BLaER1 treated with 17β-estradiol and CSF1 and Interleukin-3, amounts not matched to agents 10 nM and 100 nM (cell line): ENCODE data around the gene EMILIN2.
"Not testable (repeated sequence)": the region's sequence is repeated elsewhere in the genome, so short reads cannot be mapped to it uniquely, and the experiment has no call there.

Experiments used
- H3K27ac ChIP-seq, 11 experiments: shearing (Covaris generic); formaldehyde crosslinking; 2 replicates each; pipeline ENCODE4 v1.8.1; 2022
- H3K27me3 ChIP-seq, 11 experiments: shearing (Covaris generic); formaldehyde crosslinking; 2 replicates each; pipeline ENCODE4 v1.8.1; 2022
- H3K36me3 ChIP-seq, 11 experiments: shearing (Covaris generic); formaldehyde crosslinking; 2 replicates each; pipeline ENCODE4 v1.8.1; 2022
- H3K4me1 ChIP-seq, 10 experiments: shearing (Covaris generic); formaldehyde crosslinking; 2 replicates each; pipeline ENCODE4 v1.8.1; 2022
- H3K4me2 ChIP-seq, 11 experiments: shearing (Covaris generic); formaldehyde crosslinking; 2 replicates each; pipeline ENCODE4 v1.8.1; 2022
- H3K4me3 ChIP-seq, 10 experiments: shearing (Covaris generic); formaldehyde crosslinking; 2 replicates each; pipeline ENCODE4 v1.8.1; 2022
- H3K9ac ChIP-seq, 11 experiments: shearing (Covaris generic); formaldehyde crosslinking; 2 replicates each; pipeline ENCODE4 v1.8.1; 2022
- H3K9me3 ChIP-seq, 11 experiments: shearing (Covaris generic); formaldehyde crosslinking; replicated peaks in 1 of 11; 2 replicates each; pipeline ENCODE4 v1.8.1; 2022
- H4K20me1 ChIP-seq, 11 experiments: shearing (Covaris generic); formaldehyde crosslinking; 2 replicates each; pipeline ENCODE4 v1.8.1; 2022
- Cebpa-rat ChIP-seq, 11 experiments: shearing (Covaris generic); IDR thresholded peaks; 2 replicates each; pipeline ENCODE4 v1.8.1; 2022

EMILIN2 gene

DNA sequence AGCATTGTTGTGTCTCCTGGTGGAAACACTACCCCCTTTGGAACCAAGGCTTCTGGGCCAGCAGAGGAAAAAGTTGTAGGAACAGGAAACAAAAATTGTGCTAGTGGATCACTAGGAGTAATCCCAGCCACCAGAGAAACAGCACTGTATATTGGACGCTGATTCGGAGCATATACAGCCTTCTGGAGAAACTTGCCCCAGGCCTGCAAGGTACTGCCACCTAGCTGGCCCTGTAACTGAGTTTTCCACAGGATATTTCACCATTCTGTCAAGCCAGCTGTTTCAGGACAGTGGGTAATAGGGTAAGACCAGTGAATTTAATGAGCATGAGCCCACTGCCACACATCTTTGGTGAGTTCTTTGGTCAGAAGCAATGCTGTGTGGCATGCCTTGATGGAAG is 25.1 kb upstream of the EMILIN2 start:
- H3K36me3 ChIP-seq, result no peaks in the 10 kb centered on the region
- no peak overlapping the region for H3K27ac ChIP-seq
- H3K4me2 ChIP-seq, result no peak overlapping the region
- no peaks in the 10 kb centered on the region for H3K27me3 ChIP-seq
- no peak overlapping the region for H3K4me3 ChIP-seq
- peaks cover 0 to 14% (median 9%) of the 10 kb centered on the region in 11 experiments; a peak in 11 of 22 replicates for H3K9me3 ChIP-seq
- no peaks in the 10 kb centered on the region for H4K20me1 ChIP-seq
- H3K9ac ChIP-seq, result no peak overlapping the region
- H3K4me1 ChIP-seq, result peaks cover 0 to 17% (median 0%) of the 10 kb centered on the region in 10 experiments; a peak in 3 of 20 replicates
- no peak for TF ChIP-seq Cebpa-rat (IDR thresholded peaks at IDR 0.05)

- Histone ChIP-seq H3K27me3 (no peaks in the 10 kb centered on the region), H4K20me1 (no peaks in the 10 kb centered on the region), H3K4me1 (peaks cover 0 to 17% (median 0%) of the 10 kb centered on the region in 10 experiments; a peak in 3 of 20 replicates), H3K9me3 (peaks cover 0 to 14% (median 9%) of the 10 kb centered on the region in 11 experiments; a peak in 11 of 22 replicates), H3K4me3 (no peak overlapping the region), H3K9ac (no peak overlapping the region), H3K27ac (no peak overlapping the region), H3K4me2 (peak overlapping the region in 1 of 11 experiments; percentile 6; a peak in 1 of 22 replicates), H3K36me3 (no peaks in the 10 kb centered on the region)
- TF ChIP-seq Cebpa-rat (IDR thresholded peaks at IDR 0.05), result no peak
Observed at GRCh38 chr18:2822213-2822921, 24.4 kb upstream of the EMILIN2 start.

DNA sequence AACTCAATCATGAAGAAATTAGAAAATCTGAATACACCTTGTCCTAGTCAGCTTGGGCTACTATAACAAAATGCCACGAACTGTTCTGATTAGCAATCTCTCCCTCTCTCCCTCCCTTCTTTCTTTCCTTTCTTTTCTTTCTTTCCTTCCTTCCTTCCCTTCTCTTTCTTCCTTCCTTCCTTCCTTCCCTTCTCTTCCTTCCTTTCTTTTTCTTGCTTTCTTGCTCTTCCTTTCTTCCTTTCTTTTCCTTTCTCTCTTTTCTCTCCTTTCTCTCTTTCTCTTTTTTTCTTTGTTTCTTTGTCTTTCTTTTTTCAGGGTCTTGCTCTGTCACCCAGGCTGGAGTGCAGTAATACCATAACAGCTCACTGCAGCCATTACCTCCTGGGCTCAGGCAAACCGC is 23.6 kb upstream of the EMILIN2 start:
- Histone ChIP-seq H3K27ac (no peak overlapping the region), H3K4me1 (peaks cover 0 to 17% (median 0%) of the 10 kb centered on the region in 10 experiments; a peak in 3 of 20 replicates), H3K27me3 (no peaks in the 10 kb centered on the region), H3K9me3 (peaks cover 0 to 14% (median 8%) of the 10 kb centered on the region in 11 experiments; a peak in 10 of 22 replicates), H3K4me3 (no peak overlapping the region), H3K4me2 (no peak overlapping the region), H4K20me1 (no peaks in the 10 kb centered on the region), H3K36me3 (no peaks in the 10 kb centered on the region), H3K9ac (no peak overlapping the region)
- no peak for TF ChIP-seq Cebpa-rat (IDR thresholded peaks at IDR 0.05)

DNA sequence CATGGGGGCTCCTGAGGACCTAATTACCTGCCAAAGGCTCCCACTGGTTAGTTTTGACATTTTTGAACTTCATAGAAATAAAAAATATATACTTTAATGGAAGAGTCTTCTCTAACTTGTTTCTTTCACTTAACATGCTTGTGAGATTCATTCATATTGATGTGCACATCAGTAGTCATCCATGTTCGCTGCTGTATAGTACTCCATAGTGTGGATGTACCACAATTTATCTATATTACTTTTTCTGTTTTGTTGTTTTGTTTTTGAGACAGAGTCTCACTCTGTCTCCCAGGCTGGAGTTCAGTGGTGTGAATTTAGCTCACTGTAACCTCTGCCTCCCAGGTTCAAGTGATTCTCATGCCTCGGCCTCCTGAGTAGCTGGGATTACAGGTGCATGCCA is 22.8 kb upstream of the EMILIN2 start:
- no peak for TF ChIP-seq Cebpa-rat (IDR thresholded peaks at IDR 0.05)
- Histone ChIP-seq H3K4me3 (no peak overlapping the region), H3K27ac (no peak overlapping the region), H3K36me3 (no peaks in the 10 kb centered on the region), H3K9me3 (peaks cover 0 to 14% (median 8%) of the 10 kb centered on the region in 11 experiments; a peak in 10 of 22 replicates), H3K9ac (no peak overlapping the region), H3K4me1 (peaks cover 0 to 14% (median 0%) of the 10 kb centered on the region in 10 experiments; a peak in 3 of 20 replicates), H4K20me1 (no peaks in the 10 kb centered on the region), H3K4me2 (no peak overlapping the region), H3K27me3 (no peaks in the 10 kb centered on the region)

GRCh38 chr18:2824865-2825264 is 21.9 kb upstream of the EMILIN2 start:
- H3K4me1 ChIP-seq, result peaks cover 0 to 10% (median 0%) of the 10 kb centered on the region in 10 experiments; a peak in 2 of 20 replicates
- no peak for TF ChIP-seq Cebpa-rat (IDR thresholded peaks at IDR 0.05)

DNA sequence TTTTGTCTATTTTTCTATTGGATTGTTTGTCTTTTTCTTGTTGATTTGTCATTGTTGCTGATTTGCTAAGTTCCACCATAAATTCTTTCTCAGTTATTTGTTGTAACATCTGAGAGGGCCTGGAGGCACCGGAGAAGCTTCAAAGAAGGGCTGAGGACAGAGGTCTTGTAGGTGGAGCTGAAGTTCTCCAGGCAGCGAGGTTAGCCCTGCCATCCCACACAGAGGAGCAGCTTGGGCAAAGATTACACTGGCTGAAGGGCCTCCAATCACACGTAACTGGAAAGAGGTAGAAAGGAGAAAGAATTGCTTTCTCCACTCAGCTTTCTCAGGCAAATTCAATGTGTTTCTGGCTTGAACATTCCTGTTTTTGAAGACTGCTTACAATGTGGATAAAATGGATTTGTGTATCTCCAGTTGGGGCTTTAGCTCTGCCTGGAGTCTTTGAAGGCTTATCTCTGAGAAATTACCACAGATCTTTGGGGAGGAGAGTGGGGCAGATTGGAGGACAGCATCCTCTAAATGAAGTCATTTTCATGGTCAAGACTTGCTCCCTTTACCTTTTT is 21.1 kb upstream of the EMILIN2 start:
- peaks cover 0 to 14% (median 8%) of the 10 kb centered on the region in 11 experiments; a peak in 10 of 22 replicates for H3K9me3 ChIP-seq
- no peak overlapping the region for H3K4me2 ChIP-seq
- H3K27me3 ChIP-seq, result no peaks in the 10 kb centered on the region
- no peaks in the 10 kb centered on the region for H4K20me1 ChIP-seq
- H3K36me3 ChIP-seq, result no peaks in the 10 kb centered on the region
- H3K9ac ChIP-seq, result no peak overlapping the region
- TF ChIP-seq Cebpa-rat (IDR thresholded peaks at IDR 0.05), result no peak
- no peak overlapping the region for H3K4me3 ChIP-seq
- no peak overlapping the region for H3K27ac ChIP-seq
- H3K4me1 ChIP-seq, result peaks cover 0 to 10% (median 0%) of the 10 kb centered on the region in 10 experiments; a peak in 2 of 20 replicates

More at GRCh38 chr18:2824865-2825264, 21.9 kb upstream of the EMILIN2 start:
- Histone ChIP-seq H4K20me1 (no peaks in the 10 kb centered on the region), H3K4me3 (no peak overlapping the region), H3K9me3 (peaks cover 0 to 14% (median 8%) of the 10 kb centered on the region in 11 experiments; a peak in 10 of 22 replicates), H3K36me3 (no peaks in the 10 kb centered on the region), H3K27me3 (no peaks in the 10 kb centered on the region), H3K4me2 (no peak overlapping the region), H3K27ac (no peak overlapping the region), H3K9ac (no peak overlapping the region)

DNA sequence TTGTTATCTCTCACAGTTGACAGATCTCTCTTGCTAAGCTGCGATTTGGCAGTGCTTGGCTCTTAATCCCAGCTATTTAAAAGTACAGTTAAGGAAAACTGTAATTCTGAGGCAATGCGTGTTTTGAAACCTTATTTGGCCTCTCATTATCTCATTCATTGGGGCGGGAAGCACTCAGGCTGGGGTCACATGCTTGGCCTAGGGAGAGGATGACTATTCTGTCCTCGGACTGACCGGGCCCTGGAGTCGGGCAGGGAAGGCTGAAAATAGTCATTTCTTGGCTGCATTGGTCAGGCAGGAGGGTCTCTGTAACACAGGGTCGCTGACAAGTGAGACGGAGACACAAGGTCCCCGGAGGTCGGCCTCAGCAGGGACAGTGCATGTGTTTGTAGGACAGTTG is 20.2 kb upstream of the EMILIN2 start:
- H3K27me3 ChIP-seq, result no peaks in the 10 kb centered on the region
- no peaks in the 10 kb centered on the region for H4K20me1 ChIP-seq
- H3K27ac ChIP-seq, result no peak overlapping the region
- no peak overlapping the region for H3K4me3 ChIP-seq
- peaks cover 0 to 10% (median 0%) of the 10 kb centered on the region in 10 experiments; a peak in 2 of 20 replicates for H3K4me1 ChIP-seq
- no peak overlapping the region for H3K9ac ChIP-seq
- TF ChIP-seq Cebpa-rat (IDR thresholded peaks at IDR 0.05), result no peak
- H3K4me2 ChIP-seq, result no peak overlapping the region
- peaks cover 0 to 14% (median 8%) of the 10 kb centered on the region in 11 experiments; a peak in 10 of 22 replicates for H3K9me3 ChIP-seq
- H3K36me3 ChIP-seq, result no peaks in the 10 kb centered on the region

DNA sequence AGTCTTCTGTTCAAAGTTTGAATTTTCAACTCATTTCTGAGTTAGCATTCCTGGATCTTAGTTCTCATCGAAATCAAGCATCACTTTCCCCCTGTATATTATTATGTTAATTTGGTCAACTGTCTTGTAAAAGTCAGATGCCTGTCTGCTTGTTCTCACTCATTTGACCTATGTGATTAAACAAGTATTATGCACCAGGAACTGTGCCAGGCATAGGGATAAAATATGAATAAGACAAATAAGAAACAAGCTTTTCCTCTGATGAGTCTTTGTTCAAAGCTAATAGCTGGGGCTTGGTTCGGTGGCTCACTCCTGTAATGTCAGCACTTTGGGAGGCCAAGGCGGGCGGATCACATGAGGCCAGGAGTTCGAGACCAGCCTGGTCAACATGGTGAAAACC is 19.7 kb upstream of the EMILIN2 start:
- H3K4me1 ChIP-seq, result peaks cover 0 to 10% (median 0%) of the 10 kb centered on the region in 10 experiments; a peak in 2 of 20 replicates
- no peak overlapping the region for H3K27ac ChIP-seq
- no peak for TF ChIP-seq Cebpa-rat (IDR thresholded peaks at IDR 0.05)
- H3K9ac ChIP-seq, result no peak overlapping the region
- no peak overlapping the region for H3K4me2 ChIP-seq
- H4K20me1 ChIP-seq, result no peaks in the 10 kb centered on the region
- no peak overlapping the region for H3K4me3 ChIP-seq
- H3K36me3 ChIP-seq, result no peaks in the 10 kb centered on the region
- no peaks in the 10 kb centered on the region for H3K27me3 ChIP-seq
- peaks cover 0 to 14% (median 8%) of the 10 kb centered on the region in 11 experiments; a peak in 10 of 22 replicates for H3K9me3 ChIP-seq

- not testable (repeated sequence) for H4K20me1 ChIP-seq, H3K4me3 ChIP-seq, H3K9ac ChIP-seq, H3K4me1 ChIP-seq, H3K36me3 ChIP-seq, H3K4me2 ChIP-seq, H3K27me3 ChIP-seq, H3K27ac ChIP-seq
- peaks cover 19 to 36% (median 26%) of the 10 kb centered on the region in 11 experiments for H3K9me3 ChIP-seq
Observed at GRCh38 chr18:2836118-2836517, 10.7 kb upstream of the EMILIN2 start.

DNA sequence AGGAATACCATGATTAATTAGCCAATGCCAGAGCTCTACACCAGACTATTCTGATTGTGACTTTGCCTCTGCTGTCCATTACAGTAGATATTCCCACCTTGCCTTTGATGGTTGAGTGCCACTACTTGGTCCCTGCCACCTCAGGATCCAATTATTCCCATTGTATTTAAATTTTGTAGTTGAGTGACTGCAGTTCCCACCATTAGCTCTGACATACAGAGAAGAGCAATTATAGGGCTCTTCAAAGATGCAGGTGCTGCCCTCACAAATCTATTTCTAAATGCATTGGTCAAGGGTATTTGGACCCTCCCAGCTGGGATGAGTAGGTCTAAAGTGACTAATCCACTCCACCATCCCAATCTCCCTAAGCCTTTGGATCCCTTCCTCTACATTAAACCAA is 9.5 kb upstream of the EMILIN2 start:
- H3K36me3 ChIP-seq, H3K27ac ChIP-seq, H3K4me3 ChIP-seq, H4K20me1 ChIP-seq, H3K4me2 ChIP-seq, H3K9ac ChIP-seq, H3K27me3 ChIP-seq, H3K4me1 ChIP-seq: not testable (repeated sequence)
- peaks cover 19 to 36% (median 26%) of the 10 kb centered on the region in 11 experiments for H3K9me3 ChIP-seq
